HG03378 (cell line): ENCODE measurements around the gene FOXL1.

Experiments used
- ATAC-seq: cut with Tn5 transposase; IDR thresholded peaks from one replicate; pipeline ENCODE4 v1.9.1; 2021; ENCODE audit warnings: mild to moderate bottlenecking, moderate library complexity; ENCODE audit not compliant: unreplicated experiment

FOXL1 gene

GRCh38 chr16:86549076-86549892, 29.1 kb upstream of the FOXL1 start:
- no peak for ATAC-seq

- no peak for ATAC-seq
These were observed 28.5 kb upstream of the FOXL1 start for GRCh38 chr16:86549893-86550190.

GRCh38 chr16:86550281-86550680, 28.1 kb upstream of the FOXL1 start:
- no peak for ATAC-seq

GRCh38 chr16:86553356-86553755, 25.0 kb upstream of the FOXL1 start:
- no peak for ATAC-seq

GRCh38 chr16:86554599-86554916, 23.8 kb upstream of the FOXL1 start:
- no peak for ATAC-seq

- peak; percentile 71 for ATAC-seq
These were observed 23.2 kb upstream of the FOXL1 start, which contains the start of gene MTHFSD for GRCh38 chr16:86554917-86555703. Gene MTHFSD, minus strand, starts transcription at chr16:86555235. Its CDS starts 51 bp downstream, at chr16:86555184.

- no peak for ATAC-seq
These were observed 22.7 kb upstream of the FOXL1 start for GRCh38 chr16:86555704-86556075.

GRCh38 chr16:86556576-86556975, 21.8 kb upstream of the FOXL1 start:
- ATAC-seq, result no peak

- no peak for ATAC-seq
These were observed 20.8 kb upstream of the FOXL1 start for GRCh38 chr16:86557587-86557986.

GRCh38 chr16:86558355-86559193, 19.8 kb upstream of the FOXL1 start:
- no peak for ATAC-seq

GRCh38 chr16:86559802-86560305, 18.5 kb upstream of the FOXL1 start:
- ATAC-seq, result no peak

- ATAC-seq, result no peak
These were observed 16.0 kb upstream of the FOXL1 start for GRCh38 chr16:86562356-86562755.

GRCh38 chr16:86563469-86564345, 14.6 kb upstream of the FOXL1 start:
- ATAC-seq, result no peak

GRCh38 chr16:86565181-86565631, 13.1 kb upstream of the FOXL1 start:
- ATAC-seq, result no peak

GRCh38 chr16:86565644-86566511, 12.5 kb upstream of the FOXL1 start:
- no peak for ATAC-seq

- no peak for ATAC-seq
These were observed 11.8 kb upstream of the FOXL1 start, which contains the start of gene FOXC2 for GRCh38 chr16:86566601-86566965. Gene FOXC2, plus strand, starts transcription at chr16:86566829. Its CDS starts 507 bp downstream, at chr16:86567336.

GRCh38 chr16:86566966-86567700, 11.2 kb upstream of the FOXL1 start:
- no peak for ATAC-seq

GRCh38 chr16:86567701-86568581, 10.4 kb upstream of the FOXL1 start:
- no peak for ATAC-seq
